ENCODE measurements around the gene HECW1.

Gene HECW1

GRCh38 chr7:43362652-43363034, 250.2 kb downstream of the HECW1 start:
- no peak for TF ChIP-seq CTCF (IDR thresholded peaks at IDR 0.05; ENCODE audit: control insufficient read depth, extremely low read depth, insufficient read depth)
- DNase-seq (ENCODE audit: low read depth), result no peak
- no peak overlapping the region for H3K4me3 ChIP-seq (ENCODE audit: low read depth, low read length)

GRCh38 chr7:43363035-43363791, 250.8 kb downstream of the HECW1 start:
- no peak for TF ChIP-seq CTCF (IDR thresholded peaks at IDR 0.05; ENCODE audit: control insufficient read depth, extremely low read depth, insufficient read depth)
- DNase-seq (ENCODE audit: low read depth), result no peak
- no peak overlapping the region for H3K4me3 ChIP-seq (ENCODE audit: low read depth, low read length)

GRCh38 chr7:43364391-43364790, 251.9 kb downstream of the HECW1 start:
- no peak overlapping the region for H3K4me3 ChIP-seq (ENCODE audit: low read depth, low read length)
- TF ChIP-seq CTCF (IDR thresholded peaks at IDR 0.05; ENCODE audit: control insufficient read depth, extremely low read depth, insufficient read depth), result no peak
- DNase-seq (ENCODE audit: low read depth), result no peak

DNA sequence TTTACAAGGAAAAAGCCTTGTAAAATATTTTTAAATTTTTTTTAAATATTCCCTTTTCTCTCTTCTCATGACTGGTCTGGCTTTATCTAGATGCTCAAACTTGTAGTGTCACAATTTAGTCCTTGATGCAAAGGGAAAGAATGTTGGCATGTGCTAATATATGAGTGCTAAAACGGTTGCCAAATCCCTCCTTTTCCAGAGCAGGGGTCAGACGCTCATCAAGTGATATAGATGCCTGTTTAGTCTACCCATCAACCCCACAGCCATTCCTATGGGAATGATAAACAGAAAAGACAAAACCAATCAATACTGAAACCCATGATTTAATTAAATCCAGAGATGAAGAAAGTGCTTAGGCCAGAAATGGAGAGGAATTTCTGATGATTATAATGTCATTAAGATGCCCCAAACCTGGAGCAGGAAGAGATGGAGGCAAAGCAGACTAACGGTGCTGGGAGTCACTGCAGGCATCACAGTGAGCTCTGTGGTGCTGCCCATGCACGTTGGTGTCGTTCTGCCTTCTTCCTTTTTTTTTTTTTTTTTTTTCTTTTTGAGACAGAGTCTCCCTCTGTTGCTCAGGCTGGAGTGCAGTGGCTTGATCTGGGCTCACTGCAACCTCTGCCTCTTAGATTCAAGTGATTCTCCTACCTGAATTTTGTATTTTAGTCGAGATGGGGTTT, 260.4 kb downstream of the HECW1 start:
- no peak overlapping the region for H3K4me3 ChIP-seq (ENCODE audit: low read depth, low read length)
- no peak for DNase-seq (ENCODE audit: low read depth)
- TF ChIP-seq CTCF (IDR thresholded peaks at IDR 0.05; ENCODE audit: control insufficient read depth, extremely low read depth, insufficient read depth), result no peak

DNA sequence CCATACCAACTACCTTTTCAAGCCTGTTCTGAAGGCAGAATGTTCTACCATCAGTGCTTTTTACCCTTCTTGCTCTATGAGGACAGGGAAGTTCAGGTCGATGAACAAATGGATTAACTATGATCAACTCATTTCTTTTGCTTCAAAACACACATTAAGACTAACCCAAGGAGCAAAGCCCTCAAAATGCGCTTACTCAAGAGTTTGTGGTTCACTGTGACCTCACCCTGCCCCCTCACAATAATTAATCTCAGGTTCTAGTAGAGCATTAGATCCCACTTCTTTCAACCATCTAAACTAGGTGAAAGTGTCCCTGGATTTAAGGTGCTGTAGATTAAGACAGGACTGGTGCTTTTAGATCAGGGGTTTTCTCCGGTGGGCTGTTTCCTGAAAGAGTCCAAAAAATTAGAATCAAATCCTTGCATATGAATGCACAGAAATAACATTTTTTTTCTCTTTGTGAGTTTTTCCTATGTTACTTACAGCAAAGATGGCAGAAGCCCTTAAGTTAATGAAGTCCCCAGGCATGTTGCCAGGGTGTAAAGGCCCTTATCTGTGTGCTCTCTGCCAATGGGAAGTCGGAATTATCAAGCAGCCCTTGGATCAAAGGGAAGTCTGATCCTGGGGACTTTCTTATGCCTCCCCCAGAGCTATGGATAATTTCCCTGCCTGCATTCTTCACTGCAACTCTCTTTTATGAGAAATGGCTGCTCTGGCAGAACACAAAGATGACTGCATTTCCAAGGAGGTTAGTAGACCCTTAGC, 264.9 kb downstream of the HECW1 start:
- no peak overlapping the region for H3K4me3 ChIP-seq (ENCODE audit: low read depth, low read length)
- no peak for DNase-seq (ENCODE audit: low read depth)

GRCh38 chr7:43379210-43379609, 266.8 kb downstream of the HECW1 start:
- no peak for DNase-seq (ENCODE audit: low read depth)
- no peak overlapping the region for H3K4me3 ChIP-seq (ENCODE audit: low read depth, low read length)
- no peak for TF ChIP-seq CTCF (IDR thresholded peaks at IDR 0.05; ENCODE audit: control insufficient read depth, extremely low read depth, insufficient read depth)

More for the DNA sequence above, 264.9 kb downstream of the HECW1 start:
- TF ChIP-seq CTCF (IDR thresholded peaks at IDR 0.05; ENCODE audit: control insufficient read depth, extremely low read depth, insufficient read depth), result no peak

Measured in LNCaP clone FGC (cell line).